Loucy (cell line): ENCODE measurements around the gene TNNI2.
A peak's percentile ranks its signal among the peaks of the same experiment; 100 is the strongest.

Experiments
- H2AFZ ChIP-seq: fragments of 200-600 bp; sonication (generic); 2 replicates; pipeline ENCODE4 v1.6.0; 2016; ENCODE audit warnings: antibody characterized with exemption, mild to moderate bottlenecking, low read length, moderate library complexity
- H3F3A ChIP-seq: fragments of 200-600 bp; 2 replicates; pipeline ENCODE4 v1.6.0; 2016; ENCODE audit warnings: antibody characterized with exemption, low read depth, mild to moderate bottlenecking
- H3K27me3 ChIP-seq: fragments of 200-600 bp; sonication (generic); 2 replicates; pipeline ENCODE4 v1.6.1; 2014; ENCODE audit warnings: low read length, mild to moderate bottlenecking; ENCODE audit not compliant: insufficient read depth, poor library complexity, severe bottlenecking
- H3K36me3 ChIP-seq: fragments of 200-600 bp; sonication (generic); 2 replicates; pipeline ENCODE4 v1.6.1; 2016; ENCODE audit warnings: low read length; ENCODE audit not compliant: insufficient read depth
- H3K4me1 ChIP-seq: fragments of 200-600 bp; sonication (generic); 2 replicates; pipeline ENCODE4 v1.5.1; 2014; ENCODE audit warnings: low read length, mild to moderate bottlenecking; ENCODE audit not compliant: insufficient read depth, poor library complexity, severe bottlenecking
- H3K4me2 ChIP-seq: fragments of 200-600 bp; sonication (generic); 2 replicates; pipeline ENCODE4 v1.6.0; 2014; ENCODE audit warnings: antibody characterized with exemption, low read length, low read depth, mild to moderate bottlenecking; ENCODE audit not compliant: poor library complexity, severe bottlenecking
- H3K4me3 ChIP-seq: fragments of 200-600 bp; sonication (generic); 2 replicates; pipeline ENCODE4 v1.5.1; 2014; ENCODE audit warnings: low read length, mild to moderate bottlenecking, mixed read lengths; ENCODE audit not compliant: poor library complexity, severe bottlenecking
- H3K79me2 ChIP-seq: fragments of 200-600 bp; sonication (generic); 2 replicates; pipeline ENCODE4 v1.6.1; 2014; ENCODE audit warnings: low read length; ENCODE audit not compliant: insufficient read depth
- H3K9ac ChIP-seq: fragments of 200-600 bp; sonication (generic); 2 replicates; pipeline ENCODE4 v1.6.0; 2014; ENCODE audit warnings: mild to moderate bottlenecking, low read depth, low read length, moderate library complexity; ENCODE audit not compliant: poor library complexity, severe bottlenecking
- H3K9me2 ChIP-seq: fragments of 200-600 bp; sonication (generic); replicated peaks from 2 replicates; pipeline ENCODE4 v1.6.1; 2016; ENCODE audit warnings: low read depth, low read length, mixed read lengths
- H3K9me3 ChIP-seq: fragments of 200-600 bp; sonication (generic); 2 replicates; pipeline ENCODE4 v1.6.1; 2014; ENCODE audit warnings: mild to moderate bottlenecking, antibody characterized with exemption, low read length, low read depth; ENCODE audit not compliant: insufficient read depth
- H4K20me1 ChIP-seq: fragments of 200-600 bp; sonication (generic); 2 replicates; pipeline ENCODE4 v1.6.0; 2014; ENCODE audit warnings: antibody characterized with exemption, low read length, mild to moderate bottlenecking; ENCODE audit not compliant: insufficient read depth, poor library complexity, severe bottlenecking
- EZH2phosphoT487 ChIP-seq: fragments of 200-600 bp; IDR thresholded peaks from 2 replicates; pipeline ENCODE4 v1.6.1; 2018; ENCODE audit warnings: antibody characterized with exemption, mild to moderate bottlenecking, moderate library complexity, borderline replicate concordance
- TF ChIP-seq, protein P1 (sequence below): fragments of 200-600 bp; sonication (generic); conservative IDR thresholded peaks from 2 replicates; pipeline ENCODE4 v1.5.1; 2014; ENCODE audit warnings: mild to moderate bottlenecking, antibody characterized with exemption, low read length

The TNNI2 gene

DNA sequence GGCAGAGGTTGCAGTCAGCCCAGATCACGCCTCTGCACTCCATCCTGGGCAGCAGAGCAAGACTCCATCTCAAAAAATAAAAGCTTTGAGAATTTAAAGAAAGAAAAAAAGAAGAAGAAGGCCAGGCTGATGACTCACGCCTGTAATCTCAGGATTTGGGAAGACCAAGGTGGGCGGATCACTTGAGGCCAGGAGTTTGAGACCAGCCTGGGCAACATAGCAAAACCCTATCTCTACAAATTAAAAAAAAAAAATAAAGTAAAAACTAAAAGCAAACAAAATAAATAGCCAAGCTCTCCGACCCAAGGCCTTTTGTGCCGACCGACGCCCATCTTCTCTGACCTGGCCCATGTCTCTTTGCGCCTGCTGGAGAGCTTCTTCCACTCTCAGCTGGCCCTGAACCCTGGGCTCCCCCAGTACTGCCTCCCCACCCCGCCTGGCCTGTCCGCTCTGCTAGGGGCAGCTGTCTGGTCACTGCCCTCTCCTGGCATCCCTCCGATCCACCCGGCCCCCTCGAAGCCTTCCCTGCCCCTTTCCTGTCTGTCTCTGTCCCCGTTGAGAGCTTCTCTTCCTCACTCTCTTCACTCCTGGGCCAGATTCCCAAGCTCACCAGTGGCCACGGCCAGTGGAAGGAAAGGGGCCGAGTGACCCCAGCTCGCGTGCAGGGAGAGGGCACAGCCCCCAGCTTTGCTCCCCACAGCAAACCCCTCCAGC lies 9.3 kb downstream of the TNNI2 start:
- no peaks in the 10 kb centered on the region for H3K9me3 ChIP-seq
- peaks cover 6% of the 10 kb centered on the region for H3K27me3 ChIP-seq
- H3K4me3 ChIP-seq, result no peak overlapping the region
- no peak overlapping the region for H3K4me2 ChIP-seq
- no peaks in the 10 kb centered on the region for H3K9me2 ChIP-seq
- peaks cover 33% of the 10 kb centered on the region for H3K4me1 ChIP-seq
- TF ChIP-seq EZH2phosphoT487, result no peak
- TF ChIP-seq, protein P1, sequence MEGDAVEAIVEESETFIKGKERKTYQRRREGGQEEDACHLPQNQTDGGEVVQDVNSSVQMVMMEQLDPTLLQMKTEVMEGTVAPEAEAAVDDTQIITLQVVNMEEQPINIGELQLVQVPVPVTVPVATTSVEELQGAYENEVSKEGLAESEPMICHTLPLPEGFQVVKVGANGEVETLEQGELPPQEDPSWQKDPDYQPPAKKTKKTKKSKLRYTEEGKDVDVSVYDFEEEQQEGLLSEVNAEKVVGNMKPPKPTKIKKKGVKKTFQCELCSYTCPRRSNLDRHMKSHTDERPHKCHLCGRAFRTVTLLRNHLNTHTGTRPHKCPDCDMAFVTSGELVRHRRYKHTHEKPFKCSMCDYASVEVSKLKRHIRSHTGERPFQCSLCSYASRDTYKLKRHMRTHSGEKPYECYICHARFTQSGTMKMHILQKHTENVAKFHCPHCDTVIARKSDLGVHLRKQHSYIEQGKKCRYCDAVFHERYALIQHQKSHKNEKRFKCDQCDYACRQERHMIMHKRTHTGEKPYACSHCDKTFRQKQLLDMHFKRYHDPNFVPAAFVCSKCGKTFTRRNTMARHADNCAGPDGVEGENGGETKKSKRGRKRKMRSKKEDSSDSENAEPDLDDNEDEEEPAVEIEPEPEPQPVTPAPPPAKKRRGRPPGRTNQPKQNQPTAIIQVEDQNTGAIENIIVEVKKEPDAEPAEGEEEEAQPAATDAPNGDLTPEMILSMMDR, result no peak
- no peaks in the 10 kb centered on the region for H3F3A ChIP-seq
- no peaks in the 10 kb centered on the region for H3K36me3 ChIP-seq
- H2AFZ ChIP-seq, result no peak overlapping the region
- no peak overlapping the region for H3K9ac ChIP-seq
- H4K20me1 ChIP-seq, result no peaks in the 10 kb centered on the region
- peaks cover 2% of the 10 kb centered on the region; the same call in 1 of the 2 replicates for H3K79me2 ChIP-seq

DNA sequence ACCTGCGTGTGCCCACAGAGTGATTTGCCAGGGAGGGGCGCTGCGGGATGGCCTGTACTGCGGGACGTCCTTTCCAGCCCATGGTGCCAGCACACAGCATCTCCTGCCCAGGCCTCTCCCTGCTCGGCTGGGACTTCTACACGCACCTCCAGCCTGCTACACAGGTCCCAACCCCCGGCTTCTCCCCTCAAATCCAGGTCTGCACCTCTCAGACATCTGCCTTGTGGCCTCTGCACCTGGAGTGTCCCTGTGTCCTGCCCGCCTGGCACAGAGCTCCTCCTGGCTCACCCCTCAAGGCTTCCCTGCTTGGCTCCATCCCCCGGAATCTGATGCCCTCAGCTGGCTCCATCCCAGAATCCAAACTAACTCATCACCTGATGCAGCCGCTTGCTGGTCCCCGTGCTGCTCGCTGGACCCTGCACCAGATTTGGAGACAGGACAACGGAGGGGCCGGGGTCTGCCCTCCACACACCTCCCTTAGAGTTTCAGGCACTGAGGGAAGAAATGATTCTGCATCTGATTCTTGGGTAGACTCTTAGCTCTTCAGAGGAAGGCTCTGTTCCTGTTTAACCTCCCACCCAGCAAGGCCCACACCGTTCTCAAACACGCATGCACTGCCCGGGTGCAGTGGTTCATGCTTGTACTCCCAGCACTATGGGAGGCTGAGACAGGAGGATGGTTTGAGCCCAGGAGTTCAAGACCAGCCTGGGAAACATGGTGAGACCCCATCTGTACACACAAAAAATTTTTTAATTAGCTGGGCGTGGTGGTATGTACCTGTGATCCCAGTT lies 10.1 kb downstream of the TNNI2 start:
- TF ChIP-seq, protein P1, result no peak
- no peak for TF ChIP-seq EZH2phosphoT487
- H3K27me3 ChIP-seq, result peaks cover 6% of the 10 kb centered on the region
- peaks cover 30% of the 10 kb centered on the region for H3K4me1 ChIP-seq
- no peak overlapping the region for H3K4me2 ChIP-seq
- H3K9me3 ChIP-seq, result no peaks in the 10 kb centered on the region
- H3K79me2 ChIP-seq, result peaks cover 10% of the 10 kb centered on the region; the same call in 1 of the 2 replicates
- H4K20me1 ChIP-seq, result no peaks in the 10 kb centered on the region
- no peaks in the 10 kb centered on the region for H3K36me3 ChIP-seq
- no peak overlapping the region for H2AFZ ChIP-seq
- no peaks in the 10 kb centered on the region for H3F3A ChIP-seq
- no peak overlapping the region for H3K4me3 ChIP-seq
- no peak overlapping the region for H3K9ac ChIP-seq
- no peaks in the 10 kb centered on the region for H3K9me2 ChIP-seq

DNA sequence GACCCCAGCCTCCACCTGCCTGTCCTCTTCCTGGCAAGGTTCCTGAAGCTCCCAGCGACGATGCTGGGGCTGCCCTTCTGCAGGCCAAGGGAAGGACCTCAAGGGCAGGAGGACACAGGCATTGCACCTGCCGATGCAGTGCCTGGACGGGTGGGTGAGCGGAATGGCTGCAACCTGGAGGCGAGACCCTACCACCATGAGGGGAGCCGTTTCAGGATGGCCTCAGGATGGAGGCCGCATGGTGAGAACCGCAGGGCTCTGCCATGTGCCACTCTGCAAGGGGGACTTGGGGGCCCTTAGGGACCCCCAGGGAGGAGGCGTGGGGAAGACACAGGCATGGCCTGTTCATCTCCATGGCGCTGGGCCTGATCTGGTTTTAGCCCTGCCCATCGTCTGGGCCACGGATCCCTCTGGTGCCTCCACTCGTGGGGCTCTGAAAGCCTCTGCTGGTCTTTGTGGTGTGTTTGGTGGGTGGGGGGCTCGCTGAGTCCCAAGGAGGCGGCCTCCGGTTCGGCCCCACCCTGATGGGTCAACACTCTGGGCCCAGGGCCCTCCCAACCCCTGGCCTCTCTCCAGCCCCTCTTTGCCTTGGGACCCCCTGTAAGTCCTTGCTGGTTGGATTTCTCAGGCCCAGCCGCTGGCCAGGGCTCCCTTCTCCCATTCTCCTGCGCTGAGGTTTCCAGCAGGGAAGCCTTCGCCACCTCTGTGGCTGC lies 12.8 kb downstream of the TNNI2 start:
- TF ChIP-seq EZH2phosphoT487, result no peak
- TF ChIP-seq, protein P1, result no peak
- Histone ChIP-seq H3K79me2 (peaks cover 38% of the 10 kb centered on the region; the same call in 1 of the 2 replicates), H4K20me1 (no peaks in the 10 kb centered on the region), H3K9me3 (no peaks in the 10 kb centered on the region), H3K4me1 (peaks cover 10% of the 10 kb centered on the region), H3F3A (no peaks in the 10 kb centered on the region), H2AFZ (no peak overlapping the region), H3K4me3 (no peak overlapping the region), H3K36me3 (no peaks in the 10 kb centered on the region), H3K9ac (peak overlapping the region; percentile 91), H3K4me2 (peak overlapping the region; percentile 72), H3K9me2 (no peaks in the 10 kb centered on the region), H3K27me3 (no peaks in the 10 kb centered on the region)
